K562 (cell line): ENCODE data around the gene OBSCN.

Experiments
- CTCF ChIP-seq, 3 experiments: IDR thresholded peaks in 2 of 3; conservative IDR thresholded peaks in 1 of 3; 2 replicates each; pipeline ENCODE4 v1.5.1; 2011 to 2012; ENCODE audit warnings: low read length in 3 of 3, mild to moderate bottlenecking in 3 of 3, control low read depth in 2 of 3, improper control_type of control experiment in 1 of 3, inconsistent platforms in 1 of 3, low read depth in 1 of 3, mixed read lengths in 1 of 3, moderate library complexity in 1 of 3; ENCODE audit not compliant: insufficient read depth in 2 of 3
- MTA3 ChIP-seq: fragments of 450-650 bp; formaldehyde crosslinking; IDR thresholded peaks from 2 replicates; pipeline ENCODE4 v1.6.1; 2017; ENCODE audit warnings: mild to moderate bottlenecking, borderline replicate concordance
- ZBTB7A ChIP-seq: IDR thresholded peaks from 2 replicates; pipeline ENCODE4 v1.6.1; 2011; ENCODE audit warnings: low read depth, mild to moderate bottlenecking, low read length, moderate library complexity, borderline replicate concordance; ENCODE audit not compliant: control insufficient read depth
- ZNF431 ChIP-seq: sonication (generic); formaldehyde crosslinking; IDR thresholded peaks from 2 replicates; pipeline ENCODE4 v1.8.0; 2022; ENCODE audit warnings: mild to moderate bottlenecking, missing genetic modification reagents

- TF ChIP-seq ZBTB7A (no peak), CTCF (IDR thresholded peaks at IDR 0.05 in 2 of 3, conservative IDR thresholded peaks at IDR 0.05 in 1 of 3; ENCODE audit: insufficient read depth in 2 of 3, low read depth in 1 of 3, low read length in 3 of 3) (no peak), ZNF431 (CRISPR knock-in tag) (no peak), MTA3 (no peak)
Observed at GRCh38 chr1:228383773-228384172, 175.9 kb downstream of the OBSCN start.
